NCI-H2196 (cell line): Measurements from ENCODE around the gene IQUB.
"Not testable (repeated sequence)": the region's sequence is repeated elsewhere in the genome, so short reads cannot be mapped to it uniquely, and the experiment has no call there.

Experiments
- DNase-seq: peaks from one replicate; lab custom pipeline; 2025; ENCODE audit not compliant: unreplicated experiment; lab: John Stamatoyannopoulos, UW

IQUB gene

DNA sequence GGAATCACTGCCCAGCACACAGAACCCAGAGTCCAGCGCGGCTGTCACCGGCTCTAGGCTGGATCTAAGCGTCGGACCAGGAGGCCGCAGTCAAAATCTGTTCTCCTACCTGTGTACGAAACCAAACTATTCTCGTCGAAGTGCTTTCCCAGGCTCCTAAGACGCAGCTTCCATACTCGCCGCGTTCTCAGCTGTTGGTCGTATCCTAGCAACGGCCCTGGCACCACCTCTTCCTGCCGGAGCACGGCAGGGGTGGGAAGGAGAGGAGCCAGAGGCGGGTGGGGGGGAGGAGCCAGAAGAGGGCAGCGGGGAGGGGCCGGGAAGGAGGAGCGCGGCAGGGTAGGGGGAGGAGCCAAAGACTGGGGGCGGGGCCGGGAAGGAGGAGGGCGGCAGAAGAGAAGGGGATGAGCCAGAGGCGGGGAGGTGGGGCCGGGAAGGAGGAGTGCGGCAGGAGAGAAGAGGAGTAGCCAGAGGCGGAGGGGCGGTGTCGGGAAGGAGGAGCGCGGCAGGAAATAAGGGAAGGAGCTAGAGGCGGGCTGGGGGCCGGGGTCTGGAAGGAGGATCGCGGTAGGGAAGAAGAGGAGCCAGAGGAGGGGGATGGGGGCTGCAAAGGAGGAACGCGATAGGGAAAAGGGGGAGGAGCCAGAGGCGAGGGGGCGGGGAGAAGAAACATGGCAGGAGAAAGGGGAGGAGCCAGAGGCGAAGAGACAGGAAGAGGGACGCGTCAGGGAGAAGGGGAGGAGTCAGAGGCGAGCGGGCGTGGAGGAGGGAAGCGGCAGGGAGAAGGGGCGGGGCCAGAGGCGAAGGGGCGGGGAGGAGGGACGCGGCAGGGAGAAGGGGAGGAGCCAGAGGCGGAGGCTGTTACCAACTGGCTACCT, at the start of gene IQUB:
Gene IQUB, minus strand, starts transcription at position 213 of the 878 bp plus-strand sequence. CDS start 22,255 bp downstream, outside the sequence.
- peak; percentile 98 for DNase-seq

DNA sequence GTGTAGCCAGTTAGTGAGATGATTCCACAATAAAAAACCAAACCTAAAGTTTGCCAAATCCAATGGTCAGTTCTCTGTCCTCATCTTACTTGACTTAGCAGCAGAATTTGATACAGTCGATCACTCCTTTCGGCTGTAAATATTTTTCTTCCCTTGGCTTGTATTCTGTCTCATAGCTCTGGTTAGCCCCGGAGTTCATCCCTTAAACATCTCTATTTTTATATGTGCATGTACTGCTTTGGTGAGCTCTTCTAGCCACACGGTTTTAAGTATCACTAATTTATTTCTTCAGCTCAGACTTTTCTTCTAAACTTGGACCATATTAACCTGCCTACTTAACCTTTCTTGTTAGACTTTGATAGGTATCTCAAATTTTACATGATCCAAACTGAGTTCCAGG, 49.4 kb upstream of the IQUB start:
- DNase-seq: no peak

DNA sequence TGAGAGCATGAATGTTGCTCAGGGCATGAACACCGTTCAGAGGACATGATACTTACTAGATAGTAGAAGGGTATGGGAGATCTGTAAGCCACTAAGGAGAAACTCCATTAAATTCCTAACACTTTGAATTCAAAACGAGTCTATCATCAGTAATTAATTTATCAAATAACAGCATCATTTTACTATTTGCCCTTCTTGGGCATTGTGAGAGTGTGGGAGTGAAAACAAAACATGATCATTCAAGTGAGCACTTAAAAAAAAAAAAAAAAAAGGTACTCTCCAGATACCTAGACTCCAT, 46.7 kb upstream of the IQUB start:
- DNase-seq: no peak

DNA sequence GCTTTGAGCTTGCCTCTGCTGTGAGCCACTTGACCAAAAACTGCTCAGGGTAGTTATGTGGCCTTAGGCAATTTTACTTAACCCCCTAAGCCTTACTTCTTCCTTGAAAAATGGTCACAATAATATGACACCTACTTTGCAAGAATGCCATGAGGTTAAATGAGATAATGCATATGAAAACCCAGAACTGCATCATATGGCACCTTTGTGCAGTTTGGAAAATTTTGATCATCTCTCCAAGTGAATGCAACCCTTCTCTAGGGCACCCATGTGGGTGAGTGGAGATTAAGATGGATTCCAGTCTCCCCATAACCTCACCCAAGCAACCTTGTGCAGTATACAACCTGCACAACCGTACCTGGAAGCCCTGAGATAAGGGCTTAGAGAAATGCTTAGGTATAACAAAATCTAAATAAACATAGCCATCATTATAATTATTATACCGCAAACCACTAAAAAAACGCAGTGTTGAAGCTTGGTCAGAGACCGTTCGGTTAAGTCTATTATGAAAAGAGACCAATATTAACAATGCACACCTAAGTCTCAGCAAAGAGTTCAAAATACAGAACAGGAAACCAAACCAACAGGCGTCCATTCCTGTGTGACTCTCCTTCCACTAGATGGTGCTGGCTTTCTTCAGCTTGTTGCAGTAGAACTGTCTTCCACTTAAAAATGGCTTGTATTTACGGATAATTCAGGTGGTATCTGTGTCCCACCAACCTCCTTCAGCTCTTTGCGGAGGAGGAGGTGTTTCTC, 46.2 kb upstream of the IQUB start:
- DNase-seq: peak; percentile 36

DNA sequence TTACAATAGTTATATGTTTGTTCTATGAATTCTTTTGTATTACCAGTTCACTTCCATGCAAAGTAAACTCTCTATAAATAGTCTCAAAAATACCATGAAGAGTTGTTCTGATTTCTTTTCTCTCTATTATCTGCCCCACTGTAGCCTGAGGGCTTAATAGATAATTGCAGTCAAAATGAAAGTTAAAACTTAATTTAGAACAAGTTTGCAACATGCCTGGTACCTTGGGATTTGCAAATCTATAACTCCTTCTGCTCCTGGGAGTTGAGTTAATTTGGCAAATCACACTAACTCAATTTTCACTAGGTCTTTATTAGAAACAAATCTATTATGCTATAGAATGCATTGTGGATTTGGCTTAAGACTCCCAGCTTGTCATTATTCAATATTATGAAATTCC, 45.0 kb upstream of the IQUB start:
- DNase-seq: no peak

DNA sequence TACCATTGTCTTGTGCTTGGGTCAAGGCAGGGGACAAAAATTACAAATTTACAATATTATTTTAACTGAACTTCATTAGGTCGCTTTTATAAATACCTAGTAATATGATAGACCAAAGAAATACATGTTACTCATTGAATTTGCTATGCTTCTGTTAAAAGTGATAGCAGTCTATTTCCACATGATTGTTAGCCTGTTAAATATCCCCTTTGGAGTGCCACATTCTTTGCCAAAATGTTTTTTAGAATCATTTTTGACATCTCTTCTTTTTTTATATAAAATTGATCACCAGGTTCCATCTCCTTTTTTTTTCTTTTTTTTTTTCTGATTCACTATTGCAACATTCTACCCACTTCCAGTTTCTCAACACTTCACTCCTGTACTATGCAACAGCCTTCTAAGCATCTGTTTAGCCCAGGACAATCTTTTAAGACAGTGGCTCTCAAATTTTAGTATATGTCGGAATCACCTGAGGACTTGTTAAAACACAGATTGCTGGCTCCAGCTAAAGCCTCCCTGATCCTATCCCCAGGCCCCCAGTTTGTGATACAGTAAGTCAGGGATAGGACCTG, 39.6 kb upstream of the IQUB start:
- DNase-seq: no peak

DNA sequence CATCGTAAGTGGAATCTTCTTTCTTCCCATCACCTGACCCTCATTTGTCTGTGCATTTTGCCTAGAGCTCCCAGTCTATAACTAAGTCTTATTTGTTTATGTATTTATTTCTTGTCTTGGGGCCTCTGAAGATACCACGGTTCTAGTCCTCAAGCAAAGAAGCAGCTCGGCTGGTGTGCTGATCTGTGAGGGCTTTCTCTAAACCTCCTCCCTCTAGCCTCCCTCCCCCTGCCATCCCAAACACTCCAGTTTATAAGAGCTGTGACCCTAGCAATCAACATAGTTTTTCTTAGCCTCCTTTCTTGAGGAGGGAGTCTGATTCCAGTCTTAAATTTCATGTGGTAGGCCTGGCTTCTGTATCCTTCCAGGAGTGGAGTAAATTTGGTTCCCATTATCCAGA, 38.9 kb upstream of the IQUB start:
- no peak for DNase-seq

DNA sequence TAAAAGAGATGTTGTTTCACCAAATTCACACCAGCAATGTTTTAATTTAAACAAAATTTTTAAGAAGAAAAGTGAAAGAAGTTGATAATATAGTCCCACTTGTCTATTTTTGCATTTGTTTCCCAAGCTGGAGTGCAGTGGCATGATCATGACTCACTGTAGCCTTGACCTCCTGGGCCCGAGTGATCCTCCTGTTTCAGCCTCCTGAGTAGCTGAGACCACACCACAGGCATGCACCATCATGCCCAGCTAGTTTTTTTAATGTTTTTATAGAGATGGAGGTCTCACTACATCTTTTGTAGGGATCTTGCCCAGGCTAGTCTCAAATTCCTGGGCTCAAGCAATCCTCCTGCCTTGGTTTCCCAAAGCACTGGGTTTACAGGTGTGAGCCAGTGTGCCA, 37.3 kb upstream of the IQUB start:
- DNase-seq: no peak

DNA sequence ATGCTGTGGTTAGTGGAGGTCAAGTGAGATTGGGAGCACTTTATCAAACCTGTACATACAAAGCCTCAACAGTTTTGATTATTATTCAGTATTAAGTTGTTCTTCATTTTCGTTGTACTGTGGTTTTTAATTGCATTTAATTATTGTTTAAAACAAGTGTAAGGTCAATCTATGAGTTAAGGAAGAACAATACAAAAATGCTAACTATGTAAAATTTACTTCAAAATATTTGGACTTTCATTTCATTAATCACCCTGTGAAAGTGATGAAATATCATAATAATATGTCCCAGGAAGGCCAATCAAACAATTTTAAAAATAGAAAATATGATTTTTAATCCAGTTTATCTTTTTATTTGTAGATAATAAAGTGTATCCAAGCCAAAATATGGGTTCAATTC, 36.8 kb upstream of the IQUB start:
- no peak for DNase-seq

DNA sequence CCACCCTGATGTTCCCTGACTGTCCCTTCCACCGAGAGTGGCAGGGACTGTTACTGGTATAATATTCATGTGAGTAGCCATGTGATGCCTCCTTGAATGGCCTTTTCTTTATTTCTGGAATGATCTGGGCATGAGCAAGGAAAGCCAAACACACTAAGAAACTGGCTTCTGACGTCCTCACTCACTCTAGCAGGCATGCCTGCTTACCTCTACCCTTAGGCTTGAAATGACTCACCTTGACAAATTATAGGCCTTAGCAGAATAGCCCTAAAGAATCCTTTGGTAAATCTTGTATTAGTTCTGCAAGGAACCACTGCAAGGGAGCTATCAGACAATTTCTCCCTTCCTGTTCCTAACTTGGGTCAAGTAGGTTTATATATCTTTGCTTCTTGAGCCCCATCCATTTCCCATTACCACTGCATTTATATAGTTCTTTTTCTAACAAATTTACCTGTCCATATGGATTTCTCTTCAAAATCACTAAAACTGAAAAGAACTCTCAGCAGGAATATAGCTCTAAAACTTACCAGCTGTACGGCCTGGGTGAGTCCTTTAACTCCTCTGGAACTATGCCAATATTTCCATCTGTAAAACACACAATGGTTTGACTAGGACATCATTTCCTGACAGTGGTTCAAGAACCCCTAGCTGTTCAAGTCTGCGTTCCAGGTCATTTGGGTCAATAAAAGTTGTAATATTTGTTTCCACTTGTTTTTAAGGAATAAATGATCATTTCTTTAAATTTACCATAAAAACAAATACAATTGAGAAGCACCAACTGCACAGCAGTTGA, 36.2 kb upstream of the IQUB start:
- DNase-seq: no peak

DNA sequence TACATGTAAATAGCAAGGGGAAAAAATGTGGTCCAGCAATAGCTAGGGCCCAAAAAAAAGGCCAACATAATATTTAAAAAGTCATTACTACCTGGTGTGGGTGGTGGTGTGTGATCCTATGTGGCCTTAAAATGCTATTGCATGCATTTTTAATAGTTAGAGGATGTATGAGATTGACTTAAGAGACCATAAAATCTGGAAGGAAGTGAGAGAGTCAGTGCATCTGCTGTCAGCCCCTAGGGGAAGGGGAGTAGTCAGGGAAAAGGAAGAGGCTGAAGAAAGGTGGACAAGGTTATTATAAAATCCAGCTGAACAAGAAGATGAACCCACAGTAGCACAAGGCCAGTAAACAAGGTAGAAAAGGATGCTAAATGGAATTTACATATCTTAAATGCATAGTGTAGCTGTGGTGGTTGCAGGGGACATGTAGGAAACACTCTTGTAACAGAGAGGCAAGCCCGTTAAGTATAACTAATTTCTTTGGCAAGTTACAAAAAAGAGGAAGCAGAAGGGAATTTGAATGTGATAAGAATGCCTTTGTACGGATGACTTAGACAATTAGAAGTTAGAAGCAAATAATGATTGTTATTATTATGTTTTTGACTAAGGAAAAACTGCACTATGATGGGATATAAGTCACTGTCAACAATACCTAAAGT, 35.1 kb upstream of the IQUB start:
- DNase-seq: no peak

DNA sequence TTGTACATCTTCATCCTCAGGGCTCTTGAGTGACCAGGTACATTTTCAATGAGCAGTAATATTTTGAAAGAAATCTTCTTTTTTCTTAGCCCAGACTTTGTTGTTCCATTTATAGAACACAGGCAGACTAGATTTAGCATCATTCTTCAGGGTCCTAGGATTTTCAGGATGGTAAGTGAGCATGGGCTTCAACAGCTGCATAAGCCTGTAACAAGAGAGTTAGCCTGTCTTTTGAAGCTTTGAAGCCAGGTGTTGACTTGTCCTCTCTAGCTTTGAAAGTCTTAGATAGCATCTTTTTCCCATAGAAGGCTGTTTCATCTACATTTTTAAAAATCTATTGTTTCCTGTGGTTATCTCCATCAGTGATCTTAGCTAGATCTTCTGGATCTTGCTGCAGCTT, 27.7 kb upstream of the IQUB start:
- DNase-seq: no peak

DNA sequence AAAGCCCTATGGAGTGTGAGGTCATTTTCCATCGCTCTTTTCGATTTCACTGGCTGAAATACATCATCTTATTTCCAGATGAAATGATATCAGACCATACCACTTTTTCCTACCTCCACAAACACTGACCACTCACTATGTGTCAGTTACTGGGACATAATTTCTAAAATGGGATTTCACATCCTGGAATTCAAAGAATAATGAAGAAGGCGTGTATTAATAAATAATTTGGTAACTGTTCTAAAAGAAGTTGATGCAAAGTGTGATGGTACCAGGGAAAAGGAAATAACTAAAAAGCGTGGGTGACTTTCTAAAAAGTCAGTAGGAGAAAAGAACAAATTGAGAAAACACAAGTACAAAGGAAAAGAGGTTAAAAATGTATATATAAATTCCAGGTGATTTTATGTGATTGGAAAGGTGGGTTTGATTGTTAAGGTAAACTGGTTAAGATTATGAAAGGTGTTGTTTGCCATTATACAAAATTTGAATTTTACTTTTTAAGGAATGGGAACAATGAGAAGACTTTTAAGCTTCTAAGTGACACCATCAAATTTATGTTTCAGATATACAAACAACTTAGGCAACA, 24.0 kb upstream of the IQUB start:
- no peak for DNase-seq

DNA sequence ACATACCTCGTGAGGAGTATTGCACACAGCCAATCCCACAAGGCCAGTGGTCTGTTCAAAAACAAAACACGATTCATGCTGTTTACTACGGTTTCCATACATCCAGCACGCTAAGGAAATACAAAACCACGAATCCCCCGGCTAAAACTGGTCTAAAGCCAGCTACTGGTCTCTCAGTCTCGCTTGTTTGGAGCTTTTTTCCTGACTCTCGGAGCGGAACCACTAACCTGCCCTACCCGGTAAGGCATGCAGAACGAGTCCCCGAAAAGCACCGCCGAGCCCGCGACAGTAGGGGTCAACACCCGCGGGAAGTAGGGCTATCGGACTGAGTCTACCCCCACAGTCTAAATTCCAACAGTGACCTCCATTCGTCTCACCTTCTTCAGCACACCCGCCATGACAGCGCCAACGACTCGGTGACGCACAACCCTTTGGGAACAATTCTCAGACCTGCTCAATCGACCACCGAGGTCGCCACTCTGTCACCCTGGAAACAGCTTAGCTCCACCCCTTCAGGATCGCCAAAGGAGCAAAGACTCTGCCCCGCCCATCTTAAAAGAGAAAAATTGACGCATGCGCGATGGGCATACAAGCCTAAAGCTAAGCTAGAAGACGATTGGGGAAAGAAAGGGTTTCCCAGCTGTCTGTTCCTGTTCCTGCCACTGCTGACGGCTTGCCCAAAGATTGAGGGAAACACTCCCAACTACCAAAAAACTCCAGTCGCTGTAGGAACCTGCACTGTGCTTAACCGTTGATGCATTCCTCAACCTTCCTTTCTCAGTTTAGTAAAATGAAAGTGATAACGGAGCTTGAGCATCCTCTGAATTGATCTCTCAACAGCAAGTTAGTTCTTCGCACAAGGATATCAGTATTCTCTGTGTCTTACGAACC, 23.2 kb upstream of the IQUB start, which contains the start of gene NDUFA5:
Gene NDUFA5, minus strand, starts transcription at position 421 of the 891 bp plus-strand sequence. Its CDS starts 23 bp downstream, at position 398.
- peak; percentile 99 for DNase-seq

DNA sequence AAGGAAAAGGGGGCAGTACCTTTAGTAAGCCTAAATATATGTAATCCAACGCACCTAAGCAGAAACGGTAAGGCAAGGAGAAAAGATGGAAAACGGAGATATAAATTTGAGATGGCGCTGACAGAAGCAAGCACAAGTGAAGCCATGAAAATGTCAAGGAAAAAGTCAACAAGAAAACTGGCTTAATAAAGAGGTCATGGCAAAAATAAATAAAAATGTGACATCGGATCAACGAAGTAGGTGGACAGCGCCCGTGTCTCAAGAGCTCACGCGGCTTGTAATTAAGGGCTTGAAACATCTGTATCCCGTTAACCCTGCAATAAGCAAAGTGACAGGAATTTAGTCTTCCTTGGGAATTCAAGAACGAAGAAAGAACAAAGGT, 22.6 kb upstream of the IQUB start:
- no peak for DNase-seq

DNA sequence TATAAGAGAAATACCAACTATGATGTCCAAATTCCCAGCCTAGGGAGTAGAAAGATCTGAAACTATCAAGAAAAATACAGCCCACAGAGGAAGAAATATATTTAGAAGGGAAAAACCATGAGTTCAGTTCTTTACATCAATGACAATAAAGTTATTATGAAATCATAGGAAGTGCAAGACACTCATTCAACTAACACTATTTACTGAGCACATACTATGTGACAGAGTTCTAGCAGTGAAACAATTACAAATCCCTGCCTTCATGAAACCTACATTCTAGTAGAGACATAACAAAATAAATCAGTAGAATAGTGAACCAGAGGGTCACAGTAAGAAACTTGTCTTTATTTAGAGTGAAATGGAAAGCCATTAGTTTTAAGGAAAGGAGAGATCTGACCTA, 21.1 kb upstream of the IQUB start:
- DNase-seq: no peak

DNA sequence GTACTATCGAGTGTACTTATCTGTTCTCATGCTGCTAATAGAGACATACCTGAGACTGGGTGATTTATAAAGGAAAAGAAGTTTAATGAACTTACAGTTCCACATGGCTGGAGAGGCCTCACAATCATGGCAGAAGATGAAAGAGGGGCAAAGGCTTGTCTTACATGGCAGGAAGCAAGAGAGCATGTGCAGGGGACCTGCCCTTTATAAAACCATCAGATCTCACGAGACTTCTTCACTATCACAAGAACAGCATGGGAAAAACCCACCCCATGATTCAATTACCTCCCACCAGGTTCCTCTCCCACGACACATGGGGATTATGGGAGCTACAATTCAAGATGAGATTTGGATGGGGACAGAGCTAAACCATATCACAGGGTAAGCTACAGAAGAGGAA, 18.8 kb upstream of the IQUB start:
- no peak for DNase-seq

DNA sequence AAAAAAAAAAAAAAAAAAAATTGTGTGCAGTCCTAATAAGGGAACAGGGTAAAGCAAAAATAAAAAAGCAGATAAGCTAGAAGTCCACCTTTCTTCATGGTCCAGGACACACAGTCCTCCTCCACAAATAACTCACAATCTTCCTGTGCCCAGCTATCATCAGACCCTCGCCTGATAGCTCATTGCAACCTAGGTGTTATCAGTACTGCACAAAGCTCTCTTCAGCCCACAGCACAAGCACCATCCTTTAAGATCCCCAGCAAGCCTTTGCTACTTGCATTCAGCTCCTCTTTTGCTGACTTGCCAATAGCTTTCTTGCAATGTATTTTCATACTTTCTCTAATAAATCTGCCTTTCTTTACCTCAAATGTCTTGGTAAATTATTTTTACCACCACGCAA, 18.2 kb upstream of the IQUB start:
- no peak for DNase-seq

DNA sequence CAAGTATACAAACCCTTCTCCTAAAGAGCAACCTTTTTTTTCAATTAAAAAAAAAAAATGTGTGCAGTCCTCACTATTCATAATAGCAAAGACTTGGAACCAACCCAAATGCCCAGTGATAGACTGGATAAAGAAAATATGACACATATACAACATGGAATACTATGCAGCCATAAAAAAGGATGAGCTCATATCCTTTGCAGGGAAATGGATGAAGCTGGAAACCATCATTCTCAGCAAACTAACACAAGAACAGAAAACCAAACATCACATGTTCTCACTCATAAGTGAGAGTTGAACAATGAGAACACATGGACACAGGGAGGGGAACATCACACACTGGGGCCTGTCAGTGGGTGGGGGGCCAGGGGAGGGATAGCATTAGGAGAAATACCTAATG, 17.7 kb upstream of the IQUB start:
- not testable (repeated sequence) for DNase-seq
